HEK293 (cell line): Measurements from ENCODE around the gene ODAPH.

Experiments
- CTCF ChIA-PET: fragments of 350-600 bp; formaldehyde crosslinking; extraction: SDS; loops from one replicate; lab custom pipeline; 2021; ENCODE audit warnings: antibody characterized with exemption; lab: Yijun Ruan, JAX
- POLR2A ChIA-PET: fragments of 300-600 bp; formaldehyde crosslinking; extraction: SDS; loops from one replicate; lab custom pipeline; 2020; ENCODE audit warnings: antibody characterized with exemption, inconsistent platforms; lab: Yijun Ruan, JAX
- H3K27ac ChIP-seq: fragments of 200-500 bp; sonication (Bioruptor generic); 2 replicates; pipeline ENCODE4 v1.5.1; 2014; ENCODE audit warnings: low read depth, low read length, control low read depth, inconsistent platforms; ENCODE audit errors: extremely low read depth
- H3K36me3 ChIP-seq, 2 experiments: fragments of 200-500 bp in 1 of 2; sonication (Bioruptor generic) in 1 of 2; 1 replicate in 1 of 2; 2 replicates in 1 of 2; pipeline ENCODE4 v1.5.1; 2014 to 2017; ENCODE audit warnings: inconsistent platforms in 2 of 2, low read length in 2 of 2; ENCODE audit not compliant: control insufficient read depth in 2 of 2, insufficient read depth in 1 of 2
- H3K4me1 ChIP-seq: fragments of 200-500 bp; sonication (Bioruptor generic); 2 replicates; pipeline ENCODE4 v1.5.1; 2014; ENCODE audit warnings: mild to moderate bottlenecking, low read length, inconsistent platforms; ENCODE audit not compliant: control insufficient read depth, insufficient read depth
- H3K4me3 ChIP-seq: 2 replicates; pipeline ENCODE4 v1.5.1; 2011; ENCODE audit warnings: low read depth, mild to moderate bottlenecking, control low read depth, low read length, moderate library complexity
- H3K9me3 ChIP-seq: fragments of 200-500 bp; sonication (Bioruptor generic); 2 replicates; pipeline ENCODE4 v1.5.1; 2014; ENCODE audit warnings: low read depth, low read length, inconsistent platforms; ENCODE audit not compliant: control insufficient read depth, insufficient read depth
- GFI1B ChIP-seq: fragments of 450-650 bp; formaldehyde crosslinking; IDR thresholded peaks from 2 replicates; pipeline ENCODE4 v1.5.1; 2016; ENCODE audit warnings: missing biosample characterization, missing genetic modification characterization
- GLI2 ChIP-seq: fragments of 450-650 bp; formaldehyde crosslinking; IDR thresholded peaks from 2 replicates; pipeline ENCODE4; 2017; ENCODE audit warnings: missing biosample characterization, missing genetic modification characterization, low read depth, borderline replicate concordance
- HOXA7 ChIP-seq: sonication (generic); formaldehyde crosslinking; IDR thresholded peaks from 2 replicates; pipeline ENCODE4 v1.8.1; 2022; ENCODE audit warnings: missing genetic modification reagents, borderline replicate concordance
- MEIS1 ChIP-seq: sonication (generic); formaldehyde crosslinking; IDR thresholded peaks from 2 replicates; pipeline ENCODE4 v1.8.1; 2022; ENCODE audit warnings: missing genetic modification reagents, mild to moderate bottlenecking, borderline replicate concordance
- OSR2 ChIP-seq: fragments of 450-650 bp; formaldehyde crosslinking; IDR thresholded peaks from 2 replicates; pipeline ENCODE4 v1.5.1; 2016; ENCODE audit warnings: missing biosample characterization, missing genetic modification characterization
- OVOL3 ChIP-seq: fragments of 450-650 bp; formaldehyde crosslinking; IDR thresholded peaks from 2 replicates; pipeline ENCODE4 v1.5.1; 2016; ENCODE audit warnings: missing biosample characterization, missing genetic modification characterization
- PRDM1 ChIP-seq: fragments of 450-650 bp; formaldehyde crosslinking; IDR thresholded peaks from 2 replicates; pipeline ENCODE4; 2016; ENCODE audit warnings: missing biosample characterization, missing genetic modification characterization
- REPIN1 ChIP-seq: fragments of 450-650 bp; formaldehyde crosslinking; IDR thresholded peaks from 2 replicates; pipeline ENCODE4 v1.5.1; 2017; ENCODE audit warnings: missing biosample characterization, missing genetic modification characterization, low read depth
- SALL2 ChIP-seq: fragments of 450-650 bp; formaldehyde crosslinking; IDR thresholded peaks from 2 replicates; pipeline ENCODE4 v1.5.0; 2017; ENCODE audit warnings: missing biosample characterization, mild to moderate bottlenecking, missing genetic modification characterization, borderline replicate concordance
- YY1 ChIP-seq: fragments of 450-650 bp; formaldehyde crosslinking; IDR thresholded peaks from 2 replicates; pipeline ENCODE4 v1.5.1; 2018; ENCODE audit warnings: missing biosample characterization, missing genetic modification characterization
- ZBTB1 ChIP-seq: fragments of 450-650 bp; formaldehyde crosslinking; IDR thresholded peaks from 2 replicates; pipeline ENCODE4 v1.5.1; 2016; ENCODE audit warnings: missing biosample characterization, missing genetic modification characterization
- ZBTB20 ChIP-seq: fragments of 450-650 bp; formaldehyde crosslinking; IDR thresholded peaks from 2 replicates; pipeline ENCODE4 v1.5.1; 2016; ENCODE audit warnings: missing biosample characterization, missing genetic modification characterization
- ZBTB49 ChIP-seq: fragments of 450-650 bp; formaldehyde crosslinking; IDR thresholded peaks from 2 replicates; pipeline ENCODE4 v1.5.1; 2016; ENCODE audit warnings: missing biosample characterization, missing genetic modification characterization, low read depth
- ZEB2 ChIP-seq: fragments of 450-650 bp; formaldehyde crosslinking; IDR thresholded peaks from 2 replicates; pipeline ENCODE4 v1.5.1; 2016; ENCODE audit warnings: missing biosample characterization, missing genetic modification characterization
- ZNF121 ChIP-seq: fragments of 450-650 bp; formaldehyde crosslinking; IDR thresholded peaks from 2 replicates; pipeline ENCODE4 v1.5.1; 2016; ENCODE audit warnings: missing biosample characterization, missing genetic modification characterization
- ZNF157 ChIP-seq: fragments of 450-650 bp; formaldehyde crosslinking; IDR thresholded peaks from 2 replicates; pipeline ENCODE4 v1.5.1; 2016; ENCODE audit warnings: missing biosample characterization, missing genetic modification characterization
- ZNF184 ChIP-seq: fragments of 450-650 bp; IDR thresholded peaks from 2 replicates; pipeline ENCODE4 v1.5.1; 2018; ENCODE audit warnings: missing biosample characterization, mild to moderate bottlenecking, missing genetic modification characterization
- ZNF2 ChIP-seq: fragments of 450-650 bp; formaldehyde crosslinking; IDR thresholded peaks from 2 replicates; pipeline ENCODE4 v1.5.1; 2016; ENCODE audit warnings: missing biosample characterization, missing genetic modification characterization
- ZNF202 ChIP-seq: fragments of 450-650 bp; formaldehyde crosslinking; IDR thresholded peaks from 2 replicates; pipeline ENCODE4 v1.5.1; 2016; ENCODE audit warnings: missing biosample characterization, missing genetic modification characterization, borderline replicate concordance
- ZNF280C ChIP-seq: fragments of 450-650 bp; formaldehyde crosslinking; IDR thresholded peaks from 2 replicates; pipeline ENCODE4 v1.5.1; 2016; ENCODE audit warnings: missing biosample characterization, missing genetic modification characterization
- ZNF362 ChIP-seq: fragments of 450-650 bp; formaldehyde crosslinking; IDR thresholded peaks from 2 replicates; pipeline ENCODE4 v1.5.1; 2016; ENCODE audit warnings: missing biosample characterization, missing genetic modification characterization
- ZNF426 ChIP-seq: fragments of 450-650 bp; formaldehyde crosslinking; IDR thresholded peaks from 2 replicates; pipeline ENCODE4 v1.5.1; 2017; ENCODE audit warnings: missing biosample characterization, missing genetic modification characterization, mild to moderate bottlenecking, inconsistent platforms, moderate library complexity
- ZNF473 ChIP-seq: fragments of 450-650 bp; formaldehyde crosslinking; IDR thresholded peaks from 2 replicates; pipeline ENCODE4 v1.5.1; 2017; ENCODE audit warnings: missing biosample characterization, missing genetic modification characterization
- ZNF600 ChIP-seq: fragments of 450-650 bp; formaldehyde crosslinking; IDR thresholded peaks from 2 replicates; pipeline ENCODE4 v1.5.1; 2016; ENCODE audit warnings: missing biosample characterization, missing genetic modification characterization
- ZNF639 ChIP-seq: fragments of 450-650 bp; formaldehyde crosslinking; IDR thresholded peaks from 2 replicates; pipeline ENCODE4 v1.5.1; 2016; ENCODE audit warnings: missing biosample characterization, missing genetic modification characterization
- ZNF664 ChIP-seq: fragments of 450-650 bp; formaldehyde crosslinking; IDR thresholded peaks from 2 replicates; pipeline ENCODE4 v1.5.1; 2016; ENCODE audit warnings: missing biosample characterization, missing genetic modification characterization
- ZNF785 ChIP-seq: fragments of 450-650 bp; formaldehyde crosslinking; IDR thresholded peaks from 2 replicates; pipeline ENCODE4 v1.5.1; 2016; ENCODE audit warnings: missing biosample characterization, missing genetic modification characterization
- ZNF830 ChIP-seq: fragments of 450-650 bp; IDR thresholded peaks from 2 replicates; pipeline ENCODE4 v1.5.0; 2018; ENCODE audit warnings: missing biosample characterization, missing genetic modification characterization, low read depth, mild to moderate bottlenecking, moderate library complexity

ODAPH gene

GRCh38 chr4:75561789-75562188 is 5.9 kb downstream of the ODAPH start:
- Histone ChIP-seq H3K4me3 (no peak overlapping the region), H3K27ac (no peak overlapping the region), H3K36me3 (no peaks in the 10 kb centered on the region), H3K4me1 (no peaks in the 10 kb centered on the region), H3K9me3 (no peaks in the 10 kb centered on the region)
- ChIA-PET POLR2A (no interaction called here), CTCF (no interaction called here)
- TF ChIP-seq ZNF184 (tag by site-specific recombination) (no peak), ZNF362 (tag by site-specific recombination) (no peak), OSR2 (tag by site-specific recombination) (no peak), ZNF600 (tag by site-specific recombination) (no peak), ZNF157 (tag by site-specific recombination) (no peak), GLI2 (no peak), ZNF280C (no peak), YY1 (tag by site-specific recombination) (no peak), ZNF639 (tag by site-specific recombination) (no peak), HOXA7 (CRISPR knock-in tag) (no peak), ZBTB49 (tag by site-specific recombination) (no peak), ZNF426 (tag by site-specific recombination) (no peak), ZNF785 (tag by site-specific recombination) (no peak), ZNF664 (tag by site-specific recombination) (no peak), ZBTB20 (tag by site-specific recombination) (no peak), ZNF121 (tag by site-specific recombination) (no peak), ZNF202 (tag by site-specific recombination) (no peak), PRDM1 (tag by site-specific recombination) (no peak)

GRCh38 chr4:75564023-75564422 is 8.2 kb downstream of the ODAPH start:
- Histone ChIP-seq H3K4me1 (no peaks in the 10 kb centered on the region), H3K4me3 (no peak overlapping the region), H3K36me3 (no peaks in the 10 kb centered on the region), H3K9me3 (no peaks in the 10 kb centered on the region), H3K27ac (no peak overlapping the region)
- CTCF ChIA-PET: no interaction called here
- TF ChIP-seq ZNF2 (tag by site-specific recombination) (no peak), ZNF830 (no peak), GFI1B (tag by site-specific recombination) (no peak), OVOL3 (tag by site-specific recombination) (no peak), MEIS1 (CRISPR knock-in tag) (no peak), ZBTB1 (tag by site-specific recombination) (no peak), SALL2 (tag by site-specific recombination) (no peak), ZNF202 (tag by site-specific recombination) (no peak), ZEB2 (tag by site-specific recombination) (no peak), ZNF473 (tag by site-specific recombination) (no peak), REPIN1 (tag by site-specific recombination) (no peak)
- TF ChIP-seq, all 188 proteins: peak for 0
- POLR2A ChIA-PET: no interaction called here
